A673 (cell line): Measurements from ENCODE around the gene PTGDS. TPM values are rescaled to one million over a fixed set of nuclear protein-coding genes. Genes with fewer than 3 reads are reported as not detected.

Experiments
- BruUV-seq: library from RNA; stranded (reverse); fragments of 400-500 nt; replicated peaks from 2 replicates; lab custom pipeline; 2021; lab: Mats Ljungman, UMichigan
- CTCF ChIA-PET: fragments of 300-600 bp; sonication (Branson Sonifier 250); formaldehyde crosslinking; loops from one replicate; lab custom pipeline; 2022; ENCODE audit warnings: antibody characterized with exemption; lab: Charles Lee
- POLR2A ChIA-PET: fragments of 300-600 bp; sonication (Branson Sonifier 250); formaldehyde crosslinking; loops from one replicate; lab custom pipeline; 2022; ENCODE audit warnings: antibody characterized with exemption; ENCODE audit not compliant: low non-redundant PET; lab: Charles Lee
- DNase-seq: peaks from one replicate; pipeline ENCODE4 v3.0.0-alpha.2; 2015; ENCODE audit warnings: low spot score
- H3K27ac ChIP-seq: fragments of 200-600 bp; sonication (generic); 2 replicates; pipeline ENCODE4 v1.5.1; 2016; ENCODE audit warnings: mixed run types, low read depth, mild to moderate bottlenecking, mixed read lengths, antibody characterized with exemption, low read length; ENCODE audit not compliant: poor library complexity, severe bottlenecking
- H3K27me3 ChIP-seq: fragments of 200-600 bp; sonication (generic); replicated peaks from 2 replicates; pipeline ENCODE4 v1.6.1; 2017; ENCODE audit warnings: mixed run types, low read depth, mild to moderate bottlenecking, mixed read lengths, antibody characterized with exemption, low read length; ENCODE audit not compliant: insufficient read depth, poor library complexity
- H3K36me3 ChIP-seq: fragments of 200-600 bp; sonication (generic); 2 replicates; pipeline ENCODE4 v1.6.1; 2016; ENCODE audit warnings: mixed run types, mild to moderate bottlenecking, mixed read lengths, antibody characterized with exemption, low read length; ENCODE audit not compliant: insufficient read depth, poor library complexity, severe bottlenecking
- H3K4me1 ChIP-seq: fragments of 200-600 bp; sonication (generic); 2 replicates; pipeline ENCODE4 v1.6.1; 2017; ENCODE audit warnings: mixed run types, mild to moderate bottlenecking, mixed read lengths, antibody characterized with exemption, low read length; ENCODE audit not compliant: insufficient read depth, poor library complexity, severe bottlenecking
- H3K4me3 ChIP-seq: fragments of 200-600 bp; sonication (generic); 2 replicates; pipeline ENCODE4 v1.5.1; 2016; ENCODE audit warnings: low read depth, mixed run types, mild to moderate bottlenecking, mixed read lengths, low read length; ENCODE audit not compliant: poor library complexity, severe bottlenecking
- H3K9me3 ChIP-seq: fragments of 200-600 bp; sonication (generic); 2 replicates; pipeline ENCODE4 v1.6.1; 2016; ENCODE audit warnings: mixed run types, low read depth, mild to moderate bottlenecking, mixed read lengths, antibody characterized with exemption, low read length; ENCODE audit not compliant: poor library complexity, severe bottlenecking
- EZH2 ChIP-seq: fragments of 200-600 bp; sonication (generic); IDR thresholded peaks from 2 replicates; pipeline ENCODE4 v1.6.1; 2017; ENCODE audit warnings: borderline replicate concordance, low read depth, mild to moderate bottlenecking, mixed read lengths, antibody characterized with exemption, low read length; ENCODE audit not compliant: poor library complexity, severe bottlenecking
- intact Hi-C: fragments of 100-400 bp; cut with micrococcal nuclease; formaldehyde crosslinking; loops from one replicate; pipeline ENCODE4 v1.10.0; 2022; ENCODE audit not compliant: unreplicated experiment
- total RNA-seq: library from RNA; stranded (reverse); gene quantifications from 2 replicates; pipeline ENCODE4 v1.2.3, GENCODE V29; 2021
- TF ChIP-seq, protein P1 (sequence below): fragments of 300-800, 200-600 bp; sonication (generic); conservative IDR thresholded peaks from 2 replicates; pipeline ENCODE4 v1.5.1; 2017; ENCODE audit warnings: low read depth, mild to moderate bottlenecking, antibody characterized with exemption, low read length, moderate library complexity, mixed read lengths

The PTGDS gene
- total RNA-seq, 1 experiment from 2014 or later = not detected

DNA sequence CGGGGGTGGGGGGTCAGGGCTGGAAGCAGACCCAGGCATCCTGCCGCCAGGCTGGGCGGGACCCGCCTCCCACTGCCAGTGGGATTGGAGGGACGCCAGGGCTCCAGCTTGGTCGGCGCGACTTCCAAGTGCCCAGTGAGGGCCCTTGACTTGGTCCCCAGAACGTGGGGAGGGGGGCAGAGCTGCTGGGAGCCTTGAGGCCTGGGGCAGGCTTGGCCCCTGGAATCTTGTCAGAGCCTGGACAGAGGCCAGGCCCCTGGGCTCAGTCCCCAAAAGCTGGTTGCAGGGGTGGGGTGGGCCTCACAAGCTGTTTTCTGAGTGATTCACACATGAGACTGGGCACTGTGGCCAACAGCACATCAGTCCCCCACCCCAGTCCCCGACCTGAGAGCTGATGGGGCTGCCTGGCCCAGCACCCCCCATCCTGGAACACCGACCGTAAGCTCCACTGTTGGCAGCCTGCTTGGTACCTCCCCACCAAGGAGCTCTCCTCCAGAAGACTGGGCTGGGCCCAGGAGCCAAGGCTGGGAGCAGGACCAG, 18.5 kb downstream of the PTGDS start:
- Histone ChIP-seq H3K36me3 (peaks cover 7% of the 10 kb centered on the region), H3K27ac (no peak overlapping the region), H3K4me3 (no peak overlapping the region), H3K4me1 (peaks cover 26% of the 10 kb centered on the region), H3K27me3 (no peaks in the 10 kb centered on the region), H3K9me3 (no peaks in the 10 kb centered on the region)
- ChIA-PET CTCF (no interaction called here), POLR2A (interaction anchor here (0.6 kb wide), 1 partner anchor 110 kb away, joined by 7 read pairs; the partner anchor contains the start of gene TRAF2)
- DNase-seq = no peak
- no peak for TF ChIP-seq EZH2
- TF ChIP-seq, protein P1, sequence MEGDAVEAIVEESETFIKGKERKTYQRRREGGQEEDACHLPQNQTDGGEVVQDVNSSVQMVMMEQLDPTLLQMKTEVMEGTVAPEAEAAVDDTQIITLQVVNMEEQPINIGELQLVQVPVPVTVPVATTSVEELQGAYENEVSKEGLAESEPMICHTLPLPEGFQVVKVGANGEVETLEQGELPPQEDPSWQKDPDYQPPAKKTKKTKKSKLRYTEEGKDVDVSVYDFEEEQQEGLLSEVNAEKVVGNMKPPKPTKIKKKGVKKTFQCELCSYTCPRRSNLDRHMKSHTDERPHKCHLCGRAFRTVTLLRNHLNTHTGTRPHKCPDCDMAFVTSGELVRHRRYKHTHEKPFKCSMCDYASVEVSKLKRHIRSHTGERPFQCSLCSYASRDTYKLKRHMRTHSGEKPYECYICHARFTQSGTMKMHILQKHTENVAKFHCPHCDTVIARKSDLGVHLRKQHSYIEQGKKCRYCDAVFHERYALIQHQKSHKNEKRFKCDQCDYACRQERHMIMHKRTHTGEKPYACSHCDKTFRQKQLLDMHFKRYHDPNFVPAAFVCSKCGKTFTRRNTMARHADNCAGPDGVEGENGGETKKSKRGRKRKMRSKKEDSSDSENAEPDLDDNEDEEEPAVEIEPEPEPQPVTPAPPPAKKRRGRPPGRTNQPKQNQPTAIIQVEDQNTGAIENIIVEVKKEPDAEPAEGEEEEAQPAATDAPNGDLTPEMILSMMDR = no peak
- no TSS peak for BruUV-seq
- intact Hi-C loops = no loop called here

DNA sequence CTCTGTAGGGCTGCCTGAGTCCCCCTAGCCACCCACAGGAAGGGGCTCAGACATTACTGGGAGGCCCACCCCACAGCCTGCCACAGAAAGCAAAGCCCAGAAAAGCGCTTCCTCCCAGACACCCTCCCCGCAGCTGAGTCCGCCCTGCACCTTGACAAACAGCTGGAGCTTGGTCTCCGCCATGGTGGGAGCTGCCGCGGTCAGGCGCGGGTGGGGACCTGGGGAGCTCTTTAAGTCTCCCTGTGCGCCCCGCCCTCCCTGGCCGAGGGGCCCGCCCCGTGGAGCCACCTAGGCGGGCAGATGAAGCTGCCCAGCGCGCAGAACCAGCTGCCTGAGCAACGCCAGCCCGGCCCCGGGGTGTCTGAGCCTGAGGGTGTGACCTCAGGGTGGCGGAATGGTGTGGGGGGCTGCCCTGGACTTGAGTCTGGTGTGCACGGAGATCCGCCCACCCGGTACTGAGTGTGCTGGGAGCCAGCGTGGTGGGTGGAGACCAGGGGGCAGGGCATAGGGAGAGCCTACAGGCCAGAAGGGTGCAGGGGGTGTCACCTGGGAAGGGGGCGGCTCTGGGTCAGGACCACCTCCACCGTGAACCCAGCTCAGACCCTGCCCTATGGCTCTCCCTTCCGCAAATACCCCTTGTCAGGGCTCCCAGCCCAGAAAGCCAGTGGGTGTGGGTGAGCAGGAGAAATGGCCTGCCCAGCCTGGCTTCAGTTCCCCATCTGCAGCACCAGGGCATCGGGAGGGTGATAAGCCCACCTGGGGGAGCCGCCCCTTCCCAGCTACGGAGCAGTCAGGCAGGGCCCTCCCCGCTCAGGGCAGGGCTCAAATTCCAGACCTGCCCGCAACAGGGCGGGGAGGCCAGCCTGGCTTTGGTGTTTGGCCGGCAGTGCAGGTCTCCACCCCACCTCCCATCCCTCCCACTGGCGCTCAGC, 19.3 kb downstream of the PTGDS start, which contains the start of gene CLIC3:
CLIC3 (minus strand) TSS at position 208 of the 932 bp plus-strand sequence; CDS start at position 183, 25 bp downstream.
- TF ChIP-seq, protein P1 = no peak
- ChIA-PET POLR2A (no interaction called here), CTCF (no interaction called here)
- Histone ChIP-seq H3K4me3 (no peak within 1 kb of the TSS), H3K27me3 (no peaks in the 10 kb centered on the region), H3K4me1 (peaks cover 26% of the 10 kb centered on the region), H3K27ac (no peak within 1 kb of the TSS), H3K9me3 (no peaks in the 10 kb centered on the region), H3K36me3 (peaks cover 7% of the 10 kb centered on the region)
- DNase-seq = no peak
- no TSS peak for BruUV-seq
- intact Hi-C loops = no loop called here

DNA sequence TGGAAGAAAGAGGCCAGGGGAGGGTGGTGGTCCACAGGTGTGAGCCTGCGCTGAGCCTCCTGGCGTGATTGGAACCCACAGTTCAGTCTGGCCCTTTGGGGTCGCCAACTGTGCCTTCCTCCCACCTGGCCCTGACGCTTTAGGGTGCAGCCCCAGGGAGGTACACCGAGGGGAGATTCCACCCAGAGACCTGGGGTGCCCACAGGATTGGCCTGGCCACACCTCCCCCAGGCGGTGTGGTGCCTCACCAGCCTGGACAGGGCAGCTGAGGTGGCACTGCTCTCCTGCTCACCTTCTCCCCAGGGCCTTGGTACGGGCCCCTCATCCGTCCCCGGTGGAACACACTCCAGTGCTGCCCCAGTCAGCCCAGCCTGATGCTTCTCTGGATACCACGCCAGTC, 20.1 kb downstream of the PTGDS start:
- BruUV-seq = no TSS peak
- ChIA-PET POLR2A (no interaction called here), CTCF (no interaction called here)
- no peaks in the 10 kb centered on the region for H3K9me3 ChIP-seq
- H3K4me1 ChIP-seq = peaks cover 26% of the 10 kb centered on the region
- H3K4me3 ChIP-seq = no peak overlapping the region
- DNase-seq = no peak
- intact Hi-C loops = no loop called here
- peaks cover 7% of the 10 kb centered on the region for H3K36me3 ChIP-seq
- H3K27ac ChIP-seq = no peak overlapping the region
- H3K27me3 ChIP-seq = no peaks in the 10 kb centered on the region
- TF ChIP-seq EZH2 = no peak
- TF ChIP-seq, protein P1 = no peak
